Endothelial cell of umbilical vein (primary cell): ENCODE results near the gene CCT8. TPM values are rescaled to one million over a fixed set of nuclear protein-coding genes. Genes with fewer than 3 reads are reported as not detected.

Experiments
- BruUV-seq: library from RNA; stranded (reverse); fragments of 400-500 nt; replicated peaks from 2 replicates; lab custom pipeline; 2021; lab: Mats Ljungman, UMichigan
- CTCF ChIA-PET: fragments of 300-600, 350-600 bp; sonication (Branson Sonifier 250); formaldehyde crosslinking; loops from one replicate; lab custom pipeline; 2021; ENCODE audit warnings: antibody characterized with exemption, inconsistent platforms; lab: Charles Lee
- POLR2A ChIA-PET: fragments of 300-600, 350-600 bp; sonication (Branson Sonifier 250); formaldehyde crosslinking; loops from one replicate; lab custom pipeline; 2021; ENCODE audit warnings: antibody characterized with exemption, inconsistent platforms; lab: Charles Lee
- DNase-seq: peaks from one replicate; pipeline ENCODE4 v3.0.0-alpha.2; 2011; ENCODE audit warnings: low read depth, low spot score
- FAIRE-seq: peaks from 2 replicates; lab custom pipeline; 2011; peaks lifted over from hg19 to GRCh38; lab: Jason Lieb, UNC
- H2AFZ ChIP-seq: 2 replicates; pipeline ENCODE4 v1.6.0; 2012; ENCODE audit warnings: low read depth, low read length, control low read depth, inconsistent platforms
- H3K27ac ChIP-seq: 2 replicates; pipeline ENCODE4 v1.5.1; 2011; ENCODE audit warnings: low read depth, mild to moderate bottlenecking, control low read depth, low read length, moderate library complexity; ENCODE audit not compliant: insufficient read depth
- H3K27me3 ChIP-seq, 2 experiments: 2 replicates each; pipeline versions ENCODE4 v1.6.0 to v1.6.1; 2011; ENCODE audit warnings: low read length in 2 of 2, mixed read lengths in 1 of 2; ENCODE audit not compliant: control insufficient read depth in 2 of 2, insufficient read depth in 2 of 2
- H3K36me3 ChIP-seq, 2 experiments: 2 replicates in 1 of 2; 3 replicates in 1 of 2; pipeline ENCODE4 v1.5.1; 2011; ENCODE audit warnings: low read length in 2 of 2, mild to moderate bottlenecking in 1 of 2, moderate library complexity in 1 of 2; ENCODE audit not compliant: control insufficient read depth in 2 of 2, insufficient read depth in 2 of 2; ENCODE audit errors: extremely low read depth in 1 of 2
- H3K4me1 ChIP-seq: 3 replicates; pipeline ENCODE4 v1.5.1; 2011; ENCODE audit warnings: mild to moderate bottlenecking, low read length; ENCODE audit not compliant: control insufficient read depth, insufficient read depth; ENCODE audit errors: extremely low read depth
- H3K4me2 ChIP-seq: 2 replicates; pipeline ENCODE4 v1.6.1; 2011; ENCODE audit warnings: low read length, control low read depth, mixed read lengths; ENCODE audit not compliant: insufficient read depth
- H3K4me3 ChIP-seq, 3 experiments: fragments of 200-600 bp in 1 of 3; sonication (generic), shearing (Covaris generic) in 1 of 3; replicated peaks in 1 of 3; 2 replicates each; pipeline ENCODE4 v1.5.1; 2011 to 2016; ENCODE audit warnings: control low read depth in 3 of 3, low read length in 3 of 3, mild to moderate bottlenecking in 2 of 3, inconsistent platforms in 1 of 3, low read depth in 1 of 3, moderate library complexity in 1 of 3; ENCODE audit not compliant: insufficient read depth in 1 of 3
- H3K79me2 ChIP-seq: 2 replicates; pipeline ENCODE4 v1.6.0; 2012; ENCODE audit warnings: low read length, inconsistent platforms; ENCODE audit not compliant: control insufficient read depth, insufficient read depth
- H3K9ac ChIP-seq: replicated peaks from 2 replicates; pipeline ENCODE3; 2011; ENCODE audit warnings: low read length, control low read depth; ENCODE audit not compliant: insufficient read depth; ENCODE audit errors: extremely low read depth
- H3K9me1 ChIP-seq: replicated peaks from 3 replicates; pipeline ENCODE4 v1.6.0; 2011; ENCODE audit warnings: mild to moderate bottlenecking, low read length; ENCODE audit not compliant: control insufficient read depth, insufficient read depth; ENCODE audit errors: extremely low read depth
- H3K9me3 ChIP-seq: replicated peaks from 2 replicates; pipeline ENCODE4 v1.5.1; 2012; ENCODE audit warnings: low read length, inconsistent platforms; ENCODE audit not compliant: control insufficient read depth, insufficient read depth
- H4K20me1 ChIP-seq: replicated peaks from 2 replicates; pipeline ENCODE3; 2011; ENCODE audit warnings: mild to moderate bottlenecking, low read length; ENCODE audit not compliant: control insufficient read depth, insufficient read depth; ENCODE audit errors: extremely low read depth
- CTCF ChIP-seq, 2 donors: IDR thresholded peaks; 1 replicate in 1 of 2; 2 replicates in 1 of 2; pipeline ENCODE4 v1.5.1; 2011; ENCODE audit warnings: low read length in 2 of 2, mild to moderate bottlenecking in 2 of 2, moderate library complexity in 2 of 2, control low read depth in 1 of 2, inconsistent platforms in 1 of 2, low read depth in 1 of 2; ENCODE audit not compliant: insufficient read depth in 1 of 2; ENCODE audit errors: extremely low read depth in 1 of 2
- EZH2 ChIP-seq: IDR thresholded peaks from 2 replicates; pipeline ENCODE4 v1.6.1; 2012; ENCODE audit warnings: borderline replicate concordance, low read depth, mild to moderate bottlenecking, moderate library complexity, low read length, inconsistent platforms; ENCODE audit not compliant: severe bottlenecking
- FOS ChIP-seq: IDR thresholded peaks from 2 replicates; pipeline ENCODE4 v1.6.1; 2011; ENCODE audit warnings: mild to moderate bottlenecking, low read length, moderate library complexity, borderline replicate concordance; ENCODE audit not compliant: insufficient read depth
- GATA2 ChIP-seq: IDR thresholded peaks from 2 replicates; pipeline ENCODE4 v1.7.0; 2011; ENCODE audit warnings: low read depth, mild to moderate bottlenecking, moderate library complexity, mixed read lengths, low read length; ENCODE audit not compliant: insufficient read length, insufficient read depth
- JUN ChIP-seq: IDR thresholded peaks from 2 replicates; pipeline ENCODE4 v1.6.1; 2011; ENCODE audit warnings: borderline replicate concordance, low read depth; ENCODE audit not compliant: insufficient read length, insufficient read depth
- MYC ChIP-seq: IDR thresholded peaks from one replicate; pipeline ENCODE4 v1.6.1; 2011; ENCODE audit warnings: mild to moderate bottlenecking, low read depth, low read length
- POLR2A ChIP-seq: IDR thresholded peaks from 2 replicates; pipeline ENCODE4 v1.6.1; 2012; ENCODE audit warnings: low read depth, mild to moderate bottlenecking, control low read depth, low read length
- POLR2AphosphoS5 ChIP-seq: IDR thresholded peaks from 2 replicates; pipeline ENCODE4 v1.6.1; 2012; ENCODE audit warnings: low read depth, mild to moderate bottlenecking, control low read depth, low read length, moderate library complexity; ENCODE audit not compliant: insufficient read depth
- dilution Hi-C: fragments of 300-500 bp; cut with MboI; formaldehyde crosslinking; loops from one replicate; pipeline ENCODE4 v1.15.0; 2019; ENCODE audit warnings: low sequenced_read_pairs; ENCODE audit not compliant: extremely low pct_ligation_motif_present
- intact Hi-C: fragments of 100-400 bp; cut with micrococcal nuclease; formaldehyde crosslinking; loops from one replicate; pipeline ENCODE4 v1.10.0; 2022
- polyA plus RNA-seq, 4 experiments: library from polyadenylated mRNA; depleted of rRNA in 3 of 4; stranded (reverse) in 3 of 4; unstranded in 1 of 4; fragments of >200 nt; gene quantifications; 2 replicates each; pipeline versions ENCODE4 v1.2.1 to v1.2.3, GENCODE V29; 2011 to 2012; ENCODE audit warnings: missing spikeins in 1 of 4
- total RNA-seq: library from RNA; stranded (reverse); gene quantifications from 2 replicates; pipeline ENCODE4 v1.2.3, GENCODE V29; 2021
- TF ChIP-seq, protein P1 (sequence below): IDR thresholded peaks from 2 replicates; pipeline ENCODE4 v1.6.1; 2011; ENCODE audit not compliant: insufficient read depth, insufficient read length

CCT8 gene
- total and polyA plus RNA-seq, 2 donors (not counting 3 experiments of a cell fraction or from before 2014, with no cell fraction given): 102 to 212 TPM

DNA sequence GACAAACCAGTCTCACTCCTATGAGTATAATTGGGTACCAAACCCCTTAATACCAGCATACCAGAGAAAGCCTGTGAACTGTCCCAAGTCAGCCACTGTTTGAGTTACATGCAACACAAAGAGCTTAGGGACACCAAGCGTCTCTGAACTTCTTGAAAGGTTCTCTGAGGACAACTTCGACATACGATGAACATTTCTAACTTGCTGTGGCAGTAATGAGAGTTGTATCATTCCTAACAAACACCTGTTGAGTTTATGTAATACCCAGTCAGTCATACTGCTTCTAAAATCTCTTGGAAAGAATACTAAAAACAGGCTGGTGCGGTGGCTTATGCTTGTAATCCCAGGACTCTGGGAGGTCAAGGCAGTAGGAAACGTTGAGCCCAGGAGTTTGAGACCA is 18.4 kb downstream of the CCT8 start:
- BruUV-seq: no TSS peak
- H3K27me3 ChIP-seq: no peaks in the 10 kb centered on the region

DNA sequence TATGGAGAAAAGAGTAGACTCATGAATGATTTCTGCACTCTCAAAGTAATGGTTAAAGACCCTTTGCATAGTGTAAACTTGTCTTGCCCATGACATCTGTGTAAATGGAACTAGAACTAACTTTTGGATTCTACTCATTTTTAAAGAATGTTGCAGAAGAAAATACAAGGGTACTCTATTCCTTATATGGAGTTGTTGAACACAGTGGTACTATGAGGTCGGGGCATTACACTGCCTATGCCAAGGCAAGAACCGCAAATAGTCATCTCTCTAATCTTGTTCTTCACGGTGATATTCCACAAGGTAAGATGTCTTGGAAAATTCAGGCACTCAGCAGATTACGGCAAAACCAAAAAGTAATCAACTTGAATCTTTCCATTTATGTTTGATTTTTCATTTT is 19.8 kb downstream of the CCT8 start:
- dilution Hi-C loops (no loop called here), intact Hi-C loops (loop anchor here (2.0 kb wide), 1 partner anchor 15 kb away; no protein-coding TSS in a partner anchor)
- Histone ChIP-seq H3K4me2 (no peak overlapping the region), H3K9ac (no peak overlapping the region), H2AFZ (no peak overlapping the region), H3K4me3 (no peak overlapping the region), H3K9me3 (no peaks in the 10 kb centered on the region), H4K20me1 (no peaks in the 10 kb centered on the region), H3K9me1 (no peaks in the 10 kb centered on the region), H3K27me3 (no peaks in the 10 kb centered on the region), H3K79me2 (no peaks in the 10 kb centered on the region), H3K27ac (no peak overlapping the region), H3K4me1 (no peaks in the 10 kb centered on the region), H3K36me3 (peaks cover 18 to 19% of the 10 kb centered on the region in 2 experiments)
- FAIRE-seq (no peak), DNase-seq (no peak)
- TF ChIP-seq JUN (no peak), POLR2AphosphoS5 (no peak), POLR2A (no peak), MYC (no peak), EZH2 (no peak), GATA2 (no peak), FOS (no peak), CTCF (IDR thresholded peaks at IDR 0.05; ENCODE audit: extremely low read depth in 1 of 2, insufficient read depth in 1 of 2, low read depth in 1 of 2, low read length in 2 of 2) (no peak)
- TF ChIP-seq, protein P1, sequence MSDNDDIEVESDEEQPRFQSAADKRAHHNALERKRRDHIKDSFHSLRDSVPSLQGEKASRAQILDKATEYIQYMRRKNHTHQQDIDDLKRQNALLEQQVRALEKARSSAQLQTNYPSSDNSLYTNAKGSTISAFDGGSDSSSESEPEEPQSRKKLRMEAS: no peak
- ChIA-PET POLR2A (no interaction called here), CTCF (interaction anchor here (1.3 kb wide), 1 partner anchor 9 kb away, joined by 3 read pairs; no protein-coding TSS in a partner anchor)
- no TSS peak for BruUV-seq

More for the DNA sequence above, 18.4 kb downstream of the CCT8 start:
- POLR2A ChIA-PET: no interaction called here
- Histone ChIP-seq H3K79me2 (no peaks in the 10 kb centered on the region), H3K9me3 (no peaks in the 10 kb centered on the region), H2AFZ (no peak overlapping the region), H3K4me2 (no peak overlapping the region), H4K20me1 (no peaks in the 10 kb centered on the region), H3K9ac (no peak overlapping the region), H3K27ac (no peak overlapping the region), H3K4me3 (no peak overlapping the region), H3K36me3 (peaks cover 21 to 26% of the 10 kb centered on the region in 2 experiments), H3K4me1 (no peaks in the 10 kb centered on the region), H3K9me1 (no peaks in the 10 kb centered on the region)
- CTCF ChIA-PET: no interaction called here
- FAIRE-seq: no peak
- intact Hi-C loops (loop anchor here (2.0 kb wide), 1 partner anchor 14 kb away; no protein-coding TSS in a partner anchor), dilution Hi-C loops (no loop called here)
- TF ChIP-seq POLR2AphosphoS5 (no peak), FOS (no peak)
- no peak for DNase-seq
